ENCODE data around the gene TTI1. TPM values are rescaled to one million over a fixed set of nuclear protein-coding genes. Genes with fewer than 3 reads are reported as not detected.

TTI1 gene
- total RNA-seq, 1 donor = 14.8 TPM

DNA sequence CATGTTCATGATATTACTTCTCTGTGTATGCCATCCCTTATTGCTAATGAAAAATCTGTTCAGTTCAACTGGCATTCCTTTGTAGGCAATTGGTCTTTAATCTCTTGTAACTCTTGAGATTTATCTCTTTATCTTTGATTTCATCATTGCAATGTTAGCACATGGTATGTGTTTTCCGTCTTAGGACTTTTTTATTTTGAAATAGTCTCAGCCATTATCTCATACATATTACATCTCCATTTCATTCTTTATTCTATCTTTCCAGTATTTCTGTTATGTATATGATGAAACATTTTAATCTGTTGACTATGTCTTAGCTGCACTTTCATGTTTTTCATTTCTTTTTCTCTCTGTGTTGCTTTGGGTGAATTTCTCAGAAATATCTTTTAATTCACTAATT lies 72.2 kb downstream of the TTI1 start:
- Histone ChIP-seq H3K27me3 (ENCODE audit: insufficient read depth, low read length) (peaks cover 37% of the 10 kb centered on the region), H3K4me3 (ENCODE audit: insufficient read depth, low read length) (no peak overlapping the region), H3K36me3 (ENCODE audit: insufficient read depth, low read length) (no peaks in the 10 kb centered on the region), H3K79me2 (ENCODE audit: insufficient read depth, low read length) (no peaks in the 10 kb centered on the region), H4K20me1 (ENCODE audit: insufficient read depth, low read length) (no peaks in the 10 kb centered on the region), H3K4me2 (ENCODE audit: insufficient read depth, low read length) (no peak overlapping the region), H3K9me3 (ENCODE audit: low read depth, low read length) (peaks cover 1% of the 10 kb centered on the region), H3K27ac (ENCODE audit: low read depth, low read length) (no peak overlapping the region), H3K4me1 (ENCODE audit: insufficient read depth, low read length) (no peaks in the 10 kb centered on the region), H2AFZ (ENCODE audit: low read length) (no peak overlapping the region)
- TF ChIP-seq, protein P1, sequence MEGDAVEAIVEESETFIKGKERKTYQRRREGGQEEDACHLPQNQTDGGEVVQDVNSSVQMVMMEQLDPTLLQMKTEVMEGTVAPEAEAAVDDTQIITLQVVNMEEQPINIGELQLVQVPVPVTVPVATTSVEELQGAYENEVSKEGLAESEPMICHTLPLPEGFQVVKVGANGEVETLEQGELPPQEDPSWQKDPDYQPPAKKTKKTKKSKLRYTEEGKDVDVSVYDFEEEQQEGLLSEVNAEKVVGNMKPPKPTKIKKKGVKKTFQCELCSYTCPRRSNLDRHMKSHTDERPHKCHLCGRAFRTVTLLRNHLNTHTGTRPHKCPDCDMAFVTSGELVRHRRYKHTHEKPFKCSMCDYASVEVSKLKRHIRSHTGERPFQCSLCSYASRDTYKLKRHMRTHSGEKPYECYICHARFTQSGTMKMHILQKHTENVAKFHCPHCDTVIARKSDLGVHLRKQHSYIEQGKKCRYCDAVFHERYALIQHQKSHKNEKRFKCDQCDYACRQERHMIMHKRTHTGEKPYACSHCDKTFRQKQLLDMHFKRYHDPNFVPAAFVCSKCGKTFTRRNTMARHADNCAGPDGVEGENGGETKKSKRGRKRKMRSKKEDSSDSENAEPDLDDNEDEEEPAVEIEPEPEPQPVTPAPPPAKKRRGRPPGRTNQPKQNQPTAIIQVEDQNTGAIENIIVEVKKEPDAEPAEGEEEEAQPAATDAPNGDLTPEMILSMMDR (IDR thresholded peaks at IDR 0.05; ENCODE audit: extremely low read depth, low read depth, low read length) = no peak
- no peak for DNase-seq (ENCODE audit: insufficient read length, low spot score, missing footprints)

DNA sequence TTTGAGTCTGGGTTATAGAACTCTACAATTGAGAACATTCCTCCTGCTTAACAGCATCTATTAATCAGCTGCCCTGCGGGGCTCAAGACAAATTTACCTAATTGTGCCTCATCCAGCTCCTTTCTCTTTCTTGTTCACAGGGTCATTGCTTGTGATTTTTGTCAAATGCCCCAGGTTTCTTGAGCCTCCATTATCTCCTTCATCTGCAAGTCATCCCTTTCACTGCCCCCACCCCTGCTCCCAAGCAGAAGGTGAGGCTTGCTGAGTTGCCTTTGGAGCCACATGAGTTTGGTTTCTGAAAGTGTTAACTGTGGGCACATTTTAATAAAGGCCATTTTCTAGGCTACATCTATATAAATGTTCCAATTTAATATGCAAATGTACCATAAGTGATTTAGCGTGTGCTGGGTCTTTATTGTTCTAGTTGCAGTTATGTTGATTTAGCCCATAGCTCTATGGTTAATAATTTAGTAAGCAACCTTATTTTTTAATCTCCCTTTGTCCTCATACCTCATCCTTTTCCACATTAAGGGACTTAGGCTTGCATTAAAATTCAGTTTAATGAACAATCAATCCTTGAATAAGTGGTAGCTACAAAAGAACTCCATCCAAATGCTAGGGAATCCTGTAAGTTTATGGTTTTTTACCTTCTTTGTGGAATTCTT lies 74.3 kb downstream of the TTI1 start:
- no peaks in the 10 kb centered on the region for H4K20me1 ChIP-seq (ENCODE audit: insufficient read depth, low read length)
- no peaks in the 10 kb centered on the region for H3K79me2 ChIP-seq (ENCODE audit: insufficient read depth, low read length)
- H3K9me3 ChIP-seq (ENCODE audit: low read depth, low read length) = peaks cover 1% of the 10 kb centered on the region
- H3K4me1 ChIP-seq (ENCODE audit: insufficient read depth, low read length) = no peaks in the 10 kb centered on the region
- no peak overlapping the region for H3K4me2 ChIP-seq (ENCODE audit: insufficient read depth, low read length)
- no peaks in the 10 kb centered on the region for H3K36me3 ChIP-seq (ENCODE audit: insufficient read depth, low read length)
- TF ChIP-seq, protein P1 (IDR thresholded peaks at IDR 0.05; ENCODE audit: extremely low read depth, low read depth, low read length) = no peak
- no peak overlapping the region for H2AFZ ChIP-seq (ENCODE audit: low read length)
- H3K27me3 ChIP-seq (ENCODE audit: insufficient read depth, low read length) = peaks cover 50% of the 10 kb centered on the region
- no peak overlapping the region for H3K4me3 ChIP-seq (ENCODE audit: insufficient read depth, low read length)
- no peak for DNase-seq (ENCODE audit: insufficient read length, low spot score, missing footprints)
- no peak overlapping the region for H3K27ac ChIP-seq (ENCODE audit: low read depth, low read length)

DNA sequence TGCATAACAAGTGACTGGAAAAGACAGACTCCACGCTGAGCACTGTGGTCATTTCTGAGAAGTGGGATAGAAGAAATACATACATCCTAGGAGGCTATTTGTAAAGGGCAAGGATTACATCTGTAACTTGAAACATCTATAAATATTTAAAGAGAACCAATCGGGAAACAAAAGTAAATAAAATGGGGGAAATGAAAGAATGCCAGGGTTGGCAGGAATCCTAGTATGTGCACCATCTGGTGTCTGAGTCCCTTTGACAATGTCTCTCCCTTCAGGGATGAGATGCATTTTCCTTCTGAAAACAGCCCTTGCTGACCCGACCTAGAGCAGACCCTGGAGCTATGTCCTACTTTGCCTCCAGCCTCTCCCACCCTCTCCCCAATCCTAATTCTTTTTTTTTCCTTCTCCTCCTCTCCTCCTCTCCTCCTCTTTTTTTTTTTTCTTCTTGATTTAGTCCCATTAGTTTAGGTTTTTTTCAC lies 77.1 kb downstream of the TTI1 start:
- DNase-seq (ENCODE audit: insufficient read length, low spot score, missing footprints) = no peak
- TF ChIP-seq, protein P1 (IDR thresholded peaks at IDR 0.05; ENCODE audit: extremely low read depth, low read depth, low read length) = no peak

DNA sequence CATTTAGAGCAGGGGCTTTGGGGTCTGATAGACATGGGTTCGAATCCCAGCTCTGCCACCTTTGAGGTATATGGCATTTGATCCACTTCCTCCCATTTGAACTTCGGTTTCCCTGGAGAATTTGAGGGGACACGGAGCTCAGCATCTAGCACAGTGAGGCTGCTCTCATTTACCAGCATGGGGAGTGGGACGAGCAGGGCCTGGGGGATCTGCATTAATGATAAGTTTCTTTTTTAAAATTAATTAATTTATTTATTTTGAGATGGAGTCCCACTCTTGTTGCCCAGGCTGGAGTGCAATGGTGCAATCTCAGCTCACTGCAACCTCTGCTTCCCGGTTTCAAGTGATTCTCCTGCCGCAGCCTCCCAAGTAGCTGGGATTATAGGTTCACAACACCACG lies 77.7 kb downstream of the TTI1 start:
- H3K27ac ChIP-seq (ENCODE audit: low read depth, low read length) = no peak overlapping the region
- H3K4me1 ChIP-seq (ENCODE audit: insufficient read depth, low read length) = no peaks in the 10 kb centered on the region
- TF ChIP-seq, protein P1 (IDR thresholded peaks at IDR 0.05; ENCODE audit: extremely low read depth, low read depth, low read length) = no peak
- no peak overlapping the region for H2AFZ ChIP-seq (ENCODE audit: low read length)
- H3K4me2 ChIP-seq (ENCODE audit: insufficient read depth, low read length) = no peak overlapping the region
- H3K27me3 ChIP-seq (ENCODE audit: insufficient read depth, low read length) = peaks cover 47% of the 10 kb centered on the region
- H3K4me3 ChIP-seq (ENCODE audit: insufficient read depth, low read length) = no peak overlapping the region
- no peaks in the 10 kb centered on the region for H3K36me3 ChIP-seq (ENCODE audit: insufficient read depth, low read length)
- no peaks in the 10 kb centered on the region for H3K79me2 ChIP-seq (ENCODE audit: insufficient read depth, low read length)
- H3K9me3 ChIP-seq (ENCODE audit: low read depth, low read length) = peaks cover 1% of the 10 kb centered on the region
- DNase-seq (ENCODE audit: insufficient read length, low spot score, missing footprints) = no peak
- H4K20me1 ChIP-seq (ENCODE audit: insufficient read depth, low read length) = no peaks in the 10 kb centered on the region

More for the DNA sequence above, 77.1 kb downstream of the TTI1 start:
- no peak overlapping the region for H3K4me3 ChIP-seq (ENCODE audit: insufficient read depth, low read length)
- H2AFZ ChIP-seq (ENCODE audit: low read length) = no peak overlapping the region
- peaks cover 1% of the 10 kb centered on the region for H3K9me3 ChIP-seq (ENCODE audit: low read depth, low read length)
- H4K20me1 ChIP-seq (ENCODE audit: insufficient read depth, low read length) = no peaks in the 10 kb centered on the region
- peaks cover 47% of the 10 kb centered on the region for H3K27me3 ChIP-seq (ENCODE audit: insufficient read depth, low read length)
- H3K79me2 ChIP-seq (ENCODE audit: insufficient read depth, low read length) = no peaks in the 10 kb centered on the region
- no peaks in the 10 kb centered on the region for H3K36me3 ChIP-seq (ENCODE audit: insufficient read depth, low read length)
- H3K4me2 ChIP-seq (ENCODE audit: insufficient read depth, low read length) = no peak overlapping the region
- no peaks in the 10 kb centered on the region for H3K4me1 ChIP-seq (ENCODE audit: insufficient read depth, low read length)
- no peak overlapping the region for H3K27ac ChIP-seq (ENCODE audit: low read depth, low read length)

Data from osteoblast (primary cell).